Endothelial cell of umbilical vein (primary cell): ENCODE measurements around the gene SEMA6C. TPM values are rescaled to one million over a fixed set of nuclear protein-coding genes. Genes with fewer than 3 reads are reported as not detected.

Source experiments
- BruUV-seq: library from RNA; stranded (reverse); fragments of 400-500 nt; replicated peaks from 2 replicates; lab custom pipeline; 2021; lab: Mats Ljungman, UMichigan
- CTCF ChIA-PET: fragments of 300-600, 350-600 bp; sonication (Branson Sonifier 250); formaldehyde crosslinking; loops from one replicate; lab custom pipeline; 2021; ENCODE audit warnings: antibody characterized with exemption, inconsistent platforms; lab: Charles Lee
- POLR2A ChIA-PET: fragments of 300-600, 350-600 bp; sonication (Branson Sonifier 250); formaldehyde crosslinking; loops from one replicate; lab custom pipeline; 2021; ENCODE audit warnings: antibody characterized with exemption, inconsistent platforms; lab: Charles Lee
- DNase-seq: peaks from one replicate; pipeline ENCODE4 v3.0.0-alpha.2; 2011; ENCODE audit warnings: low read depth, low spot score
- FAIRE-seq: peaks from 2 replicates; lab custom pipeline; 2011; peaks lifted over from hg19 to GRCh38; lab: Jason Lieb, UNC
- H2AFZ ChIP-seq: 2 replicates; pipeline ENCODE4 v1.6.0; 2012; ENCODE audit warnings: low read depth, low read length, control low read depth, inconsistent platforms
- H3K27ac ChIP-seq: 2 replicates; pipeline ENCODE4 v1.5.1; 2011; ENCODE audit warnings: low read depth, mild to moderate bottlenecking, control low read depth, low read length, moderate library complexity; ENCODE audit not compliant: insufficient read depth
- H3K27me3 ChIP-seq, 2 experiments: 2 replicates each; pipeline versions ENCODE4 v1.6.0 to v1.6.1; 2011; ENCODE audit warnings: low read length in 2 of 2, mixed read lengths in 1 of 2; ENCODE audit not compliant: control insufficient read depth in 2 of 2, insufficient read depth in 2 of 2
- H3K36me3 ChIP-seq, 2 experiments: 2 replicates in 1 of 2; 3 replicates in 1 of 2; pipeline ENCODE4 v1.5.1; 2011; ENCODE audit warnings: low read length in 2 of 2, mild to moderate bottlenecking in 1 of 2, moderate library complexity in 1 of 2; ENCODE audit not compliant: control insufficient read depth in 2 of 2, insufficient read depth in 2 of 2; ENCODE audit errors: extremely low read depth in 1 of 2
- H3K4me1 ChIP-seq: 3 replicates; pipeline ENCODE4 v1.5.1; 2011; ENCODE audit warnings: mild to moderate bottlenecking, low read length; ENCODE audit not compliant: control insufficient read depth, insufficient read depth; ENCODE audit errors: extremely low read depth
- H3K4me2 ChIP-seq: 2 replicates; pipeline ENCODE4 v1.6.1; 2011; ENCODE audit warnings: low read length, control low read depth, mixed read lengths; ENCODE audit not compliant: insufficient read depth
- H3K4me3 ChIP-seq, 3 experiments: fragments of 200-600 bp in 1 of 3; sonication (generic), shearing (Covaris generic) in 1 of 3; replicated peaks in 1 of 3; 2 replicates each; pipeline ENCODE4 v1.5.1; 2011 to 2016; ENCODE audit warnings: control low read depth in 3 of 3, low read length in 3 of 3, mild to moderate bottlenecking in 2 of 3, inconsistent platforms in 1 of 3, low read depth in 1 of 3, moderate library complexity in 1 of 3; ENCODE audit not compliant: insufficient read depth in 1 of 3
- H3K79me2 ChIP-seq: 2 replicates; pipeline ENCODE4 v1.6.0; 2012; ENCODE audit warnings: low read length, inconsistent platforms; ENCODE audit not compliant: control insufficient read depth, insufficient read depth
- H3K9ac ChIP-seq: replicated peaks from 2 replicates; pipeline ENCODE3; 2011; ENCODE audit warnings: low read length, control low read depth; ENCODE audit not compliant: insufficient read depth; ENCODE audit errors: extremely low read depth
- H3K9me1 ChIP-seq: replicated peaks from 3 replicates; pipeline ENCODE4 v1.6.0; 2011; ENCODE audit warnings: mild to moderate bottlenecking, low read length; ENCODE audit not compliant: control insufficient read depth, insufficient read depth; ENCODE audit errors: extremely low read depth
- H3K9me3 ChIP-seq: replicated peaks from 2 replicates; pipeline ENCODE4 v1.5.1; 2012; ENCODE audit warnings: low read length, inconsistent platforms; ENCODE audit not compliant: control insufficient read depth, insufficient read depth
- H4K20me1 ChIP-seq: replicated peaks from 2 replicates; pipeline ENCODE3; 2011; ENCODE audit warnings: mild to moderate bottlenecking, low read length; ENCODE audit not compliant: control insufficient read depth, insufficient read depth; ENCODE audit errors: extremely low read depth
- FOS ChIP-seq: IDR thresholded peaks from 2 replicates; pipeline ENCODE4 v1.6.1; 2011; ENCODE audit warnings: mild to moderate bottlenecking, low read length, moderate library complexity, borderline replicate concordance; ENCODE audit not compliant: insufficient read depth
- GATA2 ChIP-seq: IDR thresholded peaks from 2 replicates; pipeline ENCODE4 v1.7.0; 2011; ENCODE audit warnings: low read depth, mild to moderate bottlenecking, moderate library complexity, mixed read lengths, low read length; ENCODE audit not compliant: insufficient read length, insufficient read depth
- JUN ChIP-seq: IDR thresholded peaks from 2 replicates; pipeline ENCODE4 v1.6.1; 2011; ENCODE audit warnings: borderline replicate concordance, low read depth; ENCODE audit not compliant: insufficient read length, insufficient read depth
- MYC ChIP-seq: IDR thresholded peaks from one replicate; pipeline ENCODE4 v1.6.1; 2011; ENCODE audit warnings: mild to moderate bottlenecking, low read depth, low read length
- dilution Hi-C: fragments of 300-500 bp; cut with MboI; formaldehyde crosslinking; loops from one replicate; pipeline ENCODE4 v1.15.0; 2019; ENCODE audit warnings: low sequenced_read_pairs; ENCODE audit not compliant: extremely low pct_ligation_motif_present
- intact Hi-C: fragments of 100-400 bp; cut with micrococcal nuclease; formaldehyde crosslinking; loops from one replicate; pipeline ENCODE4 v1.10.0; 2022
- polyA plus RNA-seq, 4 experiments: library from polyadenylated mRNA; depleted of rRNA in 3 of 4; stranded (reverse) in 3 of 4; unstranded in 1 of 4; fragments of >200 nt; gene quantifications; 2 replicates each; pipeline versions ENCODE4 v1.2.1 to v1.2.3, GENCODE V29; 2011 to 2012; ENCODE audit warnings: missing spikeins in 1 of 4
- total RNA-seq: library from RNA; stranded (reverse); gene quantifications from 2 replicates; pipeline ENCODE4 v1.2.3, GENCODE V29; 2021
- TF ChIP-seq, protein P1 (sequence below), 2 donors: IDR thresholded peaks; 1 replicate in 1 of 2; 2 replicates in 1 of 2; pipeline ENCODE4 v1.5.1; 2011; ENCODE audit warnings: low read length in 2 of 2, mild to moderate bottlenecking in 2 of 2, moderate library complexity in 2 of 2, control low read depth in 1 of 2, inconsistent platforms in 1 of 2, low read depth in 1 of 2; ENCODE audit not compliant: insufficient read depth in 1 of 2; ENCODE audit errors: extremely low read depth in 1 of 2

The SEMA6C gene
- total and polyA plus RNA-seq, 2 donors (not counting 3 experiments of a cell fraction or from before 2014, with no cell fraction given) = 53.0 to 71.9 TPM

DNA sequence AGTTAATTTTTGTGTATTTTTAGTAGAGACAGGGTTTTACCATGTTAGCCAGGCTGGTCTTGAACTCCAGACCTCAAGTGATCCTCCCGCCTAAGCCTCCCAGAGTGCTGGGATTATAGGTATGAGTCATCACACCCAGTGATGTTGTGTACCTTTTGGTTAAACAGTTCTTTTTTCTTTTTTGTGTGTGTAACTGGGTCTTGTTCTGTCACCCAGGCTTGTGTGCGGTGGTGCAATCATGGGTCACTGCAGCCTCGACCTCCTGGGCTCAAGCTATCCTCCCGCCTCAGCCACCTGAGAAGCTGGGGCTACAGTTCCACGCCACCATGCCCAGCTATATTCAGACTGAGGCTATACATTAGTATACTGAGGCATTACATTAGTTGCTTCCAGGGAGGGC, 38.1 kb downstream of the SEMA6C start:
- ChIA-PET POLR2A (no interaction called here), CTCF (interaction anchor here (1.1 to 1.2 kb wide), 2 partner anchors 9 to 102 kb away, joined by 3 to 5 read pairs; partner anchors contain the start of gene MINDY1)
- no peak for FAIRE-seq
- Histone ChIP-seq H3K9ac (no peak overlapping the region), H2AFZ (no peak overlapping the region), H3K36me3 (no peaks in the 10 kb centered on the region), H4K20me1 (no peaks in the 10 kb centered on the region), H3K4me3 (no peak overlapping the region), H3K9me3 (no peaks in the 10 kb centered on the region), H3K9me1 (no peaks in the 10 kb centered on the region), H3K27ac (no peak overlapping the region), H3K27me3 (no peaks in the 10 kb centered on the region), H3K79me2 (no peaks in the 10 kb centered on the region), H3K4me1 (peaks cover 10% of the 10 kb centered on the region), H3K4me2 (no peak overlapping the region)
- intact Hi-C loops (loop anchor here (10.0 kb wide), 1 partner anchor 236 kb away; the partner anchor contains the start of gene RFX5), dilution Hi-C loops (no loop called here)
- no peak for DNase-seq
- TF ChIP-seq MYC = no peak
- TF ChIP-seq, protein P1, sequence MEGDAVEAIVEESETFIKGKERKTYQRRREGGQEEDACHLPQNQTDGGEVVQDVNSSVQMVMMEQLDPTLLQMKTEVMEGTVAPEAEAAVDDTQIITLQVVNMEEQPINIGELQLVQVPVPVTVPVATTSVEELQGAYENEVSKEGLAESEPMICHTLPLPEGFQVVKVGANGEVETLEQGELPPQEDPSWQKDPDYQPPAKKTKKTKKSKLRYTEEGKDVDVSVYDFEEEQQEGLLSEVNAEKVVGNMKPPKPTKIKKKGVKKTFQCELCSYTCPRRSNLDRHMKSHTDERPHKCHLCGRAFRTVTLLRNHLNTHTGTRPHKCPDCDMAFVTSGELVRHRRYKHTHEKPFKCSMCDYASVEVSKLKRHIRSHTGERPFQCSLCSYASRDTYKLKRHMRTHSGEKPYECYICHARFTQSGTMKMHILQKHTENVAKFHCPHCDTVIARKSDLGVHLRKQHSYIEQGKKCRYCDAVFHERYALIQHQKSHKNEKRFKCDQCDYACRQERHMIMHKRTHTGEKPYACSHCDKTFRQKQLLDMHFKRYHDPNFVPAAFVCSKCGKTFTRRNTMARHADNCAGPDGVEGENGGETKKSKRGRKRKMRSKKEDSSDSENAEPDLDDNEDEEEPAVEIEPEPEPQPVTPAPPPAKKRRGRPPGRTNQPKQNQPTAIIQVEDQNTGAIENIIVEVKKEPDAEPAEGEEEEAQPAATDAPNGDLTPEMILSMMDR (IDR thresholded peaks at IDR 0.05; ENCODE audit: extremely low read depth in 1 of 2, insufficient read depth in 1 of 2, low read depth in 1 of 2, low read length in 2 of 2) = no peak
- no peak for TF ChIP-seq GATA2
- TF ChIP-seq JUN = no peak
- no peak for TF ChIP-seq FOS
- no TSS peak for BruUV-seq

DNA sequence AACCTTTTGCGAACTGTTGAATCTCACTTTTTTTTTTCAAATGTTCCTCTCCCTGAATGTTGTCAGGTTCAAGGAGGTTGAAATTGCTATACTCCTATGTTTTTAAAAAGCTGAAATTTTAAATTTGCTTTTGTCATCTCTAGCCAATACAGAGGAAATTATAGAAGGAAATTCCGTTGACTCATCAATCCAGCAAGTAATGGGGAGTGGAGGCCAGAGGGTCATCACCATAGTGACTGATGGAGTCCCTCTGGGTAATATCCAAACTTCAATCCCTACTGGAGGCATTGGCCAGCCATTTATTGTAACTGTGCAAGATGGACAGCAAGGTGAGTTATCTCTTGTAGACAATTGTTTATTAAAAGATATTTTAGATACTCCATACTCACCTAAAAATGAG, 39.5 kb downstream of the SEMA6C start:
- H2AFZ ChIP-seq = no peak overlapping the region
- no peaks in the 10 kb centered on the region for H3K9me1 ChIP-seq
- peak; percentile 67 for TF ChIP-seq FOS
- TF ChIP-seq GATA2 = no peak
- TF ChIP-seq JUN = peak; percentile 64
- peaks cover 10% of the 10 kb centered on the region for H3K4me1 ChIP-seq
- intact Hi-C loops = loop anchor here (2.0 to 10.0 kb wide), 2 partner anchors 40 to 238 kb away; partner anchors contain the start of genes RFX5 and SEMA6C
- BruUV-seq = no TSS peak
- H3K36me3 ChIP-seq = no peaks in the 10 kb centered on the region
- H3K79me2 ChIP-seq = no peaks in the 10 kb centered on the region
- peak overlapping the region; percentile 68 for H3K4me2 ChIP-seq
- no peak overlapping the region for H3K9ac ChIP-seq
- dilution Hi-C loops = no loop called here
- no peaks in the 10 kb centered on the region for H3K9me3 ChIP-seq
- H4K20me1 ChIP-seq = no peaks in the 10 kb centered on the region
- H3K27me3 ChIP-seq = no peaks in the 10 kb centered on the region
- peak overlapping the region; percentile 38 for H3K27ac ChIP-seq
- DNase-seq (peak; percentile 73), FAIRE-seq (peak; percentile 91)
- CTCF ChIA-PET = interaction anchor here (0.9 to 12.7 kb wide), 4 partner anchors 41 to 145 kb away, joined by 3 to 623 read pairs (median 3); partner anchors contain the start of genes MINDY1 and TNFAIP8L2
- no peak overlapping the region for H3K4me3 ChIP-seq
- POLR2A ChIA-PET = interaction anchor here (0.7 kb wide), 1 partner anchor 599 kb away, joined by 4 read pairs; the partner anchor contains the start of gene ECM1
